Stimulated activated CD4-positive, alpha-beta T cell treated with anti-CD3 and anti-CD28 coated beads, TNF-alpha, amount 100 ng/mL, for 1 hour (primary cell): Measurements from ENCODE around the gene GAPDH.

Experiments
- DNase-seq, 3 donors: peaks; one replicate each; pipeline ENCODE4 v3.0.0-alpha.2; 2020; ENCODE audit warnings: low read depth in 3 of 3, low spot score in 1 of 3

The GAPDH gene

GRCh38 chr12:6528539-6529235 is 5.6 kb upstream of the GAPDH start:
- DNase-seq, result no peak

GRCh38 chr12:6529291-6529737 is 5.0 kb upstream of the GAPDH start:
- no peak for DNase-seq

- DNase-seq, result no peak
These were observed 3.6 kb upstream of the GAPDH start for GRCh38 chr12:6530576-6531260.

- DNase-seq, result peak; percentile 53 to 70 (median 67)
These were observed 2.0 kb upstream of the GAPDH start for GRCh38 chr12:6532051-6532926.

GRCh38 chr12:6532927-6533652 is 1.2 kb upstream of the GAPDH start:
- no peak for DNase-seq

- no peak for DNase-seq
These were observed 729 bp upstream of the GAPDH start for GRCh38 chr12:6533653-6533922.

GRCh38 chr12:6534695-6534944 is 303 bp downstream of the GAPDH start:
- DNase-seq, result no peak

GRCh38 chr12:6534945-6535696 is 804 bp downstream of the GAPDH start:
- DNase-seq, result peak; percentile 47 to 65 (median 49)

- no peak for DNase-seq
These were observed 1.3 kb downstream of the GAPDH start for GRCh38 chr12:6535697-6535946.

GRCh38 chr12:6535960-6536847 is 1.9 kb downstream of the GAPDH start:
- DNase-seq, result no peak

GRCh38 chr12:6536894-6537579 is 2.7 kb downstream of the GAPDH start:
- no peak for DNase-seq

GRCh38 chr12:6537580-6538419 is 3.5 kb downstream of the GAPDH start:
- DNase-seq, result peak; percentile 65 to 76 (median 68)

GRCh38 chr12:6538420-6539313 is 4.3 kb downstream of the GAPDH start:
- DNase-seq, result no peak

- DNase-seq, result no peak
These were observed 5.0 kb downstream of the GAPDH start for GRCh38 chr12:6539314-6539682.

- DNase-seq, result no peak
These were observed 5.4 kb downstream of the GAPDH start for GRCh38 chr12:6539707-6540134.

- no peak for DNase-seq
These were observed 6.0 kb downstream of the GAPDH start for GRCh38 chr12:6540181-6540877.
